Aorta (tissue), 5 donors: ENCODE results near the gene APMAP. TPM values are rescaled to one million over a fixed set of nuclear protein-coding genes. Genes with fewer than 3 reads are reported as not detected.

Experiments used
- ATAC-seq: fragments of 200-7000 bp; cut with Tn5 transposase; one replicate; pipeline ENCODE4 v1.9.1; 2022; ENCODE audit warnings: moderate library complexity; ENCODE audit not compliant: low FRiP score
- DNase-seq, 2 donors: peaks; one replicate each; pipeline ENCODE4 v3.0.0-alpha.2; 2020
- H3K27ac ChIP-seq, 2 donors: one replicate each; pipeline ENCODE4 v1.5.1; 2013; ENCODE audit warnings: low read length in 2 of 2, mild to moderate bottlenecking in 2 of 2, moderate library complexity in 2 of 2, control low read depth in 1 of 2, inconsistent platforms in 1 of 2, low read depth in 1 of 2
- H3K27me3 ChIP-seq, 2 donors: one replicate each; pipeline ENCODE4 v1.6.1; 2013; ENCODE audit warnings: control low read depth in 1 of 2, low read length in 1 of 2, mild to moderate bottlenecking in 1 of 2, moderate library complexity in 1 of 2; ENCODE audit not compliant: insufficient read depth in 2 of 2, control insufficient read depth in 1 of 2
- H3K36me3 ChIP-seq, 2 donors: one replicate each; pipeline ENCODE4 v1.6.1; 2013; ENCODE audit warnings: control low read depth in 1 of 2, low read length in 1 of 2, mild to moderate bottlenecking in 1 of 2; ENCODE audit not compliant: insufficient read depth in 2 of 2, control insufficient read depth in 1 of 2
- H3K4me1 ChIP-seq, 2 donors: one replicate each; pipeline ENCODE4 v1.6.1; 2013; ENCODE audit warnings: low read length in 2 of 2, control low read depth in 1 of 2, mild to moderate bottlenecking in 1 of 2, moderate library complexity in 1 of 2; ENCODE audit not compliant: insufficient read depth in 2 of 2, control insufficient read depth in 1 of 2
- H3K4me3 ChIP-seq, 2 donors: one replicate each; pipeline ENCODE4 v1.5.1; 2013; ENCODE audit warnings: low read length in 2 of 2, control low read depth in 1 of 2, mild to moderate bottlenecking in 1 of 2
- H3K9me3 ChIP-seq: one replicate; pipeline ENCODE4 v1.6.1; 2013; ENCODE audit warnings: mild to moderate bottlenecking, low read length; ENCODE audit not compliant: control insufficient read depth
- WGBS, 2 donors: extraction: QIAGEN DNeasy Blood & Tissue Kit; methylation state at CpG; one replicate each; pipeline ENCODE4 v1.1.7; 2013; 5-methylcytosine and 5-hydroxymethylcytosine counted together
- intact Hi-C, 2 donors: fragments of 100-400 bp; cut with DNase I; formaldehyde crosslinking; loops; one replicate each; pipeline versions ENCODE4 v1.14.2 to v1.15.0; 2022
- polyA plus RNA-seq, 2 donors: library from polyadenylated mRNA; stranded (reverse); fragments of 200-250 nt; gene quantifications; one replicate each; pipeline ENCODE4 v1.2.3, GENCODE V29; 2013
- total RNA-seq, 2 donors: library from RNA; stranded (reverse); fragmentation: NEBNext Ultra II Directional; extraction: Animal tissue kit (Norgen Biotek cat#: 25700); gene quantifications; one replicate each; pipeline ENCODE4 v1.2.1, GENCODE V29; 2021
- donor health status: healthy with polysubstance abuse.
- donor health status: Bipolar disorder and iron deficiency.
- donor health status: DM: no; HTN: no; CAD: no.
- donor health status: DM: no; HTN: no; CAD: no.
- donor health status: DM: yes; HTN: yes; CAD: no.

The APMAP gene
- total and polyA plus RNA-seq, 4 donors = 23.4 to 54.1 (median 40.8) TPM

- Histone ChIP-seq H3K9me3 (peaks cover 3% of the 10 kb centered on the region), H3K4me1 (no peaks in the 10 kb centered on the region), H3K4me3 (no peak overlapping the region), H3K36me3 (no peaks in the 10 kb centered on the region), H3K27me3 (no peaks in the 10 kb centered on the region), H3K27ac (no peak overlapping the region)
- ATAC-seq (no peak), DNase-seq (no peak)
- 89 to 94% methylated on average over 4 of the region's 4 CpGs for WGBS, 2 donors
- intact Hi-C loops = no loop called here
Measured at GRCh38 chr20:24943196-24943595, 49.4 kb downstream of the APMAP start.

GRCh38 chr20:24942679-24943078 is 49.9 kb downstream of the APMAP start:
- 71 to 77% methylated on average over 6 of the region's 6 CpGs for WGBS, 2 donors
- intact Hi-C loops = no loop called here
- Histone ChIP-seq H3K27me3 (no peaks in the 10 kb centered on the region), H3K4me3 (no peak overlapping the region), H3K36me3 (no peaks in the 10 kb centered on the region), H3K27ac (no peak overlapping the region), H3K9me3 (peaks cover 3% of the 10 kb centered on the region), H3K4me1 (no peaks in the 10 kb centered on the region)
- no peak for ATAC-seq
- no peak for DNase-seq

GRCh38 chr20:24939036-24939435 is 53.5 kb downstream of the APMAP start:
- H3K36me3 ChIP-seq = no peaks in the 10 kb centered on the region
- H3K9me3 ChIP-seq = peaks cover 3% of the 10 kb centered on the region
- DNase-seq (no peak), ATAC-seq (no peak)
- no peak overlapping the region for H3K4me3 ChIP-seq
- no peak overlapping the region for H3K27ac ChIP-seq
- H3K4me1 ChIP-seq = no peaks in the 10 kb centered on the region
- WGBS, 2 donors = 51 to 66% methylated on average over 4 of the region's 4 CpGs
- H3K27me3 ChIP-seq = no peaks in the 10 kb centered on the region
- intact Hi-C loops = no loop called here

DNA sequence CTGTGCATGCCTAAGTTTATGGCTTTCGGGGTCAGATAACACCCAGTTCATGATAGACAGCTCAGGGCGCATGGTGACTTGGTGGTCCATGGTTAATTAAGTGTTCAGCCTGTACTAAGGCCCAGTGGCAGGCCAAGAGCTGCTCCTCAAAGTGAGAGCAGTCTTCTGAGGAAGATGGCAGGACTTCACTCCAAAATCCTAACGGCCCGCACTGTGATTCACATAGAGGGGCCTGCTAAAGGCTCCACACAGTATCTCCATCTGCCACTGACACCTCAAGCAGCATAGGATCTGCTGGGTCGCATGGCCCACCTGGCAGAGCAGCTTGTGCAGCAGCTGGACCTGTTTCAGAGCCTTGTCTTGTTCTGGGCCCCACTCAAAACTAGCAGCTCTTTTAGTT is 54.1 kb downstream of the APMAP start:
- no peaks in the 10 kb centered on the region for H3K4me1 ChIP-seq
- intact Hi-C loops = no loop called here
- H3K27me3 ChIP-seq = no peaks in the 10 kb centered on the region
- ATAC-seq (no peak), DNase-seq (peak in 1 of 2 donors; percentile 57)
- WGBS, 2 donors = 82 to 88% methylated on average over 5 of the region's 5 CpGs
- H3K4me3 ChIP-seq = no peak overlapping the region
- no peaks in the 10 kb centered on the region for H3K36me3 ChIP-seq
- H3K27ac ChIP-seq = no peak overlapping the region
- H3K9me3 ChIP-seq = peaks cover 3% of the 10 kb centered on the region

DNA sequence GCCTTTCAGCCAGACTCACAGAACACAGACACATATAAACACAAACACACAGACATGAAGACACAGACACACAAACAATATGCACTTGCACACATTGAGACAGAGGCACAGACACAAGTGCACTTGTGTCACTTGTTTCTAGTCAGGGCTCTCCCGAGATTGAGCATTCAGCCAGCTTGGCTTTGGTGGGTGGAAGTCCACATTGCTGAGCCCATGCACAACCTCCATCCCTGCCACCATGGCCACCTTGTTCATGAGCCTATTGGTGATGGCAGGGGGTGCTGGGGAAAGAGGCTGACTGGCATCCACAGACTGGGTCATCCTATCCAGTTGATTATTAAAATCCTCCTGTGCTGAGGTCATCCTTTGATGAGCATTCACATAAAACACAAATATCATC is 55.0 kb downstream of the APMAP start:
- H3K4me3 ChIP-seq = no peak overlapping the region
- H3K27me3 ChIP-seq = no peaks in the 10 kb centered on the region
- DNase-seq = no peak
- intact Hi-C loops = no loop called here
- H3K36me3 ChIP-seq = no peaks in the 10 kb centered on the region
- H3K27ac ChIP-seq = no peak overlapping the region
- no peak for ATAC-seq
- WGBS, 2 donors = 0 to 47% methylated on average over 1 of the region's 1 CpG
- peaks cover 3% of the 10 kb centered on the region for H3K9me3 ChIP-seq
- no peaks in the 10 kb centered on the region for H3K4me1 ChIP-seq

GRCh38 chr20:24936526-24937407 is 55.8 kb downstream of the APMAP start:
- ATAC-seq (no peak), DNase-seq (peak in 1 of 2 donors; percentile 30)
- H3K4me1 ChIP-seq = no peaks in the 10 kb centered on the region
- H3K36me3 ChIP-seq = no peaks in the 10 kb centered on the region
- H3K27ac ChIP-seq = no peak overlapping the region
- no peaks in the 10 kb centered on the region for H3K27me3 ChIP-seq
- H3K4me3 ChIP-seq = no peak overlapping the region
- WGBS, 2 donors = 83% methylated on average over 6 to 7 of the region's 7 CpGs
- intact Hi-C loops = no loop called here
- no peaks in the 10 kb centered on the region for H3K9me3 ChIP-seq

DNA sequence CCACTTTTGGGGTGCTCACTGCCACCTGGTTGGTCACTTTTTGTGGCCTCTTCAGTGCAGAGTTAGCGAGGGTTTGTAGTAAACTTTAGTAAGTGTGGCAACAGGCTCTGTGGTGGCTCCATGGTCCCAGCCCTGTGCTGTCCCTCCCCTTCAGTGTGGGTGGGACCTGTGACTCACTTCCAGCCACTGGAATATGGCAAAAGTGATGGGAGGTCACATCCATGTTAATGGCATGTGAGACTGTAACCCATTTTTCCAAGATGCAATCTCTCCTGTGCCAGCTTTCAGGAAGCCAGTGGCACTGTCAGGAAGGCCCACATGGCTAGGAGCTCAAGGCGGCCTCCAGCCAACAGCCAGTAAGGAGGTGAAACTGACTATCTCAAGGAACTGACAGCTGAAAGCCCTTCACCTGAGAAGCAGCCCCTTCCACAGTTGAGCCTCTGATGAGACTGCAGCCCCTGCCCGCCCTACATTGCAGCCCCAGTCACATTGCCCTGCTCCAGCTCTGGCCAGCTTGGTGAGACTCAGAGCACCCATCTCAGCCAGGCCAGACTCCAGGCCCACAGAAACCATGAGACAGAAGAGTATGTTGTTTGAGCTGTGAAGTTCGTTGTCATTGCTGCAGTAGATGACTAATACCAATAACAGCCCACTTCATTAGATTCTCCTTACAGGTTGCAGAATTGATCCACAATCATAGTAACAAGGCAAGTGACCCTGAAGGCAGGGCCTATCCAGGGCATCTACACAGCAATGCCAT is 56.6 kb downstream of the APMAP start:
- DNase-seq (peak in 1 of 2 donors; percentile 29), ATAC-seq (no peak)
- intact Hi-C loops = no loop called here
- Histone ChIP-seq H3K4me3 (no peak overlapping the region), H3K36me3 (no peaks in the 10 kb centered on the region), H3K27ac (no peak overlapping the region), H3K4me1 (no peaks in the 10 kb centered on the region), H3K9me3 (no peaks in the 10 kb centered on the region), H3K27me3 (no peaks in the 10 kb centered on the region)
- 91 to 96% methylated on average over 4 of the region's 4 CpGs for WGBS, 2 donors

DNA sequence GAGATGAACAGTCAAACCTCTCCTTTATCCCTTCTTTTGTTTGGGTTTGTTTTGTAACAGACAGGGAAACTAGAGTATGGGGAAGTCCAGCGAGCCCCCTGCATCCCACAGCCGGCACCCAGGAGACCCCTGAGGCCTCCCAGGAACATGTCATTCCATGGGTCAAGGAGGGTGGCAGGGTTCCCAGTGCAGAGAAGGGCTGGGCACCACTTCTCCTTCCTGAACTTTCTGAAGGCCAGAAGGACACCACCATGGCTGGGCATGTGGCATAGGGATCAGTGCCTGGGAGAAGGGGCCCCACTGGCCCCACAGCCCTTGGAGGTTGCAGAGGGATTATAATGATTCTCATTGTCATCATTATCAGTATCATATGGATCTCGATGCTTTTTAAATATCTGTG is 57.4 kb downstream of the APMAP start:
- no peaks in the 10 kb centered on the region for H3K27me3 ChIP-seq
- ATAC-seq = no peak
- intact Hi-C loops = no loop called here
- DNase-seq = peak in 1 of 2 donors; percentile 30
- 86 to 89% methylated on average over 3 of the region's 3 CpGs for WGBS, 2 donors
- no peaks in the 10 kb centered on the region for H3K4me1 ChIP-seq
- H3K4me3 ChIP-seq = no peak overlapping the region
- no peak overlapping the region for H3K27ac ChIP-seq
- no peaks in the 10 kb centered on the region for H3K9me3 ChIP-seq
- no peaks in the 10 kb centered on the region for H3K36me3 ChIP-seq

- WGBS, 2 donors = 65 to 83% methylated on average over 3 of the region's 3 CpGs
- no peaks in the 10 kb centered on the region for H3K27me3 ChIP-seq
- H3K36me3 ChIP-seq = no peaks in the 10 kb centered on the region
- H3K4me3 ChIP-seq = no peak overlapping the region
- H3K4me1 ChIP-seq = no peaks in the 10 kb centered on the region
- DNase-seq = no peak
- no peak overlapping the region for H3K27ac ChIP-seq
- ATAC-seq = no peak
- H3K9me3 ChIP-seq = no peaks in the 10 kb centered on the region
- intact Hi-C loops = no loop called here
Measured at GRCh38 chr20:24934716-24935115, 57.8 kb downstream of the APMAP start.
